ENCODE data around the gene FOXN1. TPM values are rescaled to one million over a fixed set of nuclear protein-coding genes. Genes with fewer than 3 reads are reported as not detected.

The FOXN1 gene
- total and polyA plus RNA-seq, 2 of the 13 experiments (the other 11 are each of a cell fraction or from before 2014, with no cell fraction given): 0.01 TPM; not detected in 1

DNA sequence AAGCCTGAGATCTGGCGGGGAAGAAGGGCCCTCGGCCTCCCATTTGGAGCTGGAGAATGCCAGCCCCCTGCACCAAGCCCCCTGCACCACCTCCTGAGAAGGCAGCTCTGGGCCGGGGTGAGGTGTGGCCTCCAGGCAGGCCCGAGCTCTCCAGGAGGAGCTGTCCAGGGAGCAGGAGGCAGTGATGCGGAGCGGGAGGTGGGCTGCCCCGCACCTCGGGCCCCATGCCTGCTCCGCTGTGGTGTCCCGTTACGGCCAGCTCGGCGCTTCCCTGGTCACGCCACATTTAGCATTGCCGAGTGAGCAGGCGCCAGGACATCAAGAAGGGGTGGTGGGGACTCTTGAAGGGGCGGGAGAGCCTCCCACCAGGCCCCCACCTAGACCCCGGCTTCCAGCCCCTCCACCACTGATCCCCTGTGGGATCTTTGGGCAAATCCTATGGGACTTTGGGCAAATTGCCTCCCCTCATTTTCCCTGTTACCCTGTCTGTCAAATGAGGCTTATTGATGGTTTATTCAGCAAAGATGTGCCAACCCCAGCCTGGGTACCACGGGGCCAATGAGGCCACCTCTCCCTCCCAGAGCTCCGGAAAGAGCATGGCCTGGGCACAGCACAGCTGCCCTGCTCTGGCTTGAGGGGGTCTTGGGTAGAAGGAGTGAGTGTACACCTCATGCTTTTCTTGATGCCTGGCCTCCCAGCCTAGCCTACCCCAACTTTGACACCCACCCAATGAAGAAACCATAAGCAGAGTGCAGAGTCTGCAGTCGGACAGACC lies 15.3 kb downstream of the FOXN1 start:
- no peaks in the 10 kb centered on the region for H3K36me3 ChIP-seq (replicated peaks in 1 of 2; ENCODE audit: control insufficient read depth in 1 of 2, insufficient read depth in 2 of 2, low read length in 2 of 2)
- H3K27me3 ChIP-seq (ENCODE audit: control insufficient read depth in 1 of 2, insufficient read depth in 2 of 2, low read length in 2 of 2): peaks cover 2 to 39% of the 10 kb centered on the region in 2 experiments; a peak in 4 of 5 replicates
- no peaks in the 10 kb centered on the region for H3K9me3 ChIP-seq (ENCODE audit: low read length)
- no peak for FAIRE-seq
- H3K9ac ChIP-seq (ENCODE audit: insufficient read depth, low read depth, low read length): no peak overlapping the region
- intact Hi-C loops (cut with micrococcal nuclease; ENCODE audit: unreplicated experiment) (no loop called here), in situ Hi-C loops (cut with HindIII; ENCODE audit: extremely low pct_ligation_motif_present, low pct_unique_long_range_greater_than_20kb) (no loop called here)
- H3K4me1 ChIP-seq (ENCODE audit: insufficient read depth, low read length): peaks cover 27% of the 10 kb centered on the region
- whole genome bisulfite sequencing (ENCODE audit: low lambda C conversion rate): 21% methylated on average over 5 of the region's 21 CpGs
- ChIA-PET CTCF (ENCODE audit: low intra/inter-chr PET ratio, low total read pairs) (no interaction called here), POLR2A (no interaction called here)
- no peaks in the 10 kb centered on the region for H4K20me1 ChIP-seq (ENCODE audit: insufficient read depth, low read length)
- no peak for DNase-seq (ENCODE audit: low spot score)
- no peak overlapping the region for H3K27ac ChIP-seq (ENCODE audit: extremely low read length, insufficient read depth, low read length)
- TF ChIP-seq, protein P1, sequence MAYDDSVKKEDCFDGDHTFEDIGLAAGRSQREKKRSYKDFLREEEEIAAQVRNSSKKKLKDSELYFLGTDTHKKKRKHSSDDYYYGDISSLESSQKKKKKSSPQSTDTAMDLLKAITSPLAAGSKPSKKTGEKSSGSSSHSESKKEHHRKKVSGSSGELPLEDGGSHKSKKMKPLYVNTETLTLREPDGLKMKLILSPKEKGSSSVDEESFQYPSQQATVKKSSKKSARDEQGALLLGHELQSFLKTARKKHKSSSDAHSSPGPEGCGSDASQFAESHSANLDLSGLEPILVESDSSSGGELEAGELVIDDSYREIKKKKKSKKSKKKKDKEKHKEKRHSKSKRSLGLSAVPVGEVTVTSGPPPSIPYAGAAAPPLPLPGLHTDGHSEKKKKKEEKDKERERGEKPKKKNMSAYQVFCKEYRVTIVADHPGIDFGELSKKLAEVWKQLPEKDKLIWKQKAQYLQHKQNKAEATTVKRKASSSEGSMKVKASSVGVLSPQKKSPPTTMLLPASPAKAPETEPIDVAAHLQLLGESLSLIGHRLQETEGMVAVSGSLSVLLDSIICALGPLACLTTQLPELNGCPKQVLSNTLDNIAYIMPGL (CRISPR knock-in tag; IDR thresholded peaks at IDR 0.05; ENCODE audit: borderline replicate concordance in 1 of 2, low read depth in 1 of 2): no peak
- no peak for TF ChIP-seq ZNF225 (CRISPR knock-in tag; IDR thresholded peaks at IDR 0.05)
- TF ChIP-seq, protein P2, sequence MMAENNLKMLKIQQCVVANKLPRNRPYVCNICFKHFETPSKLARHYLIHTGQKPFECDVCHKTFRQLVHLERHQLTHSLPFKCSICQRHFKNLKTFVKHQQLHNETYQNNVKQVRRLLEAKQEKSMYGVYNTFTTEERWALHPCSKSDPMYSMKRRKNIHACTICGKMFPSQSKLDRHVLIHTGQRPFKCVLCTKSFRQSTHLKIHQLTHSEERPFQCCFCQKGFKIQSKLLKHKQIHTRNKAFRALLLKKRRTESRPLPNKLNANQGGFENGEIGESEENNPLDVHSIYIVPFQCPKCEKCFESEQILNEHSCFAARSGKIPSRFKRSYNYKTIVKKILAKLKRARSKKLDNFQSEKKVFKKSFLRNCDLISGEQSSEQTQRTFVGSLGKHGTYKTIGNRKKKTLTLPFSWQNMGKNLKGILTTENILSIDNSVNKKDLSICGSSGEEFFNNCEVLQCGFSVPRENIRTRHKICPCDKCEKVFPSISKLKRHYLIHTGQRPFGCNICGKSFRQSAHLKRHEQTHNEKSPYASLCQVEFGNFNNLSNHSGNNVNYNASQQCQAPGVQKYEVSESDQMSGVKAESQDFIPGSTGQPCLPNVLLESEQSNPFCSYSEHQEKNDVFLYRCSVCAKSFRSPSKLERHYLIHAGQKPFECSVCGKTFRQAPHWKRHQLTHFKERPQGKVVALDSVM (CRISPR knock-in tag; IDR thresholded peaks at IDR 0.05): no peak
- no peak for TF ChIP-seq CENPX (CRISPR knock-in tag; IDR thresholded peaks at IDR 0.05)
- no peak for TF ChIP-seq FOXC1 (CRISPR knock-in tag; IDR thresholded peaks at IDR 0.05; ENCODE audit: borderline replicate concordance)
- no peak for TF ChIP-seq MEIS2 (CRISPR knock-in tag; IDR thresholded peaks at IDR 0.05)
- no peak for TF ChIP-seq ZSCAN21 (CRISPR knock-in tag; IDR thresholded peaks at IDR 0.05; ENCODE audit: borderline replicate concordance)
- no peak for TF ChIP-seq KLF9 (CRISPR knock-in tag; IDR thresholded peaks at IDR 0.05; ENCODE audit: low read depth)
- TF ChIP-seq DNMT1 (CRISPR knock-in tag; IDR thresholded peaks at IDR 0.05): no peak
- TF ChIP-seq KAT7 (CRISPR knock-in tag; IDR thresholded peaks at IDR 0.05; ENCODE audit: borderline replicate concordance): no peak
- TF ChIP-seq, protein P3, sequence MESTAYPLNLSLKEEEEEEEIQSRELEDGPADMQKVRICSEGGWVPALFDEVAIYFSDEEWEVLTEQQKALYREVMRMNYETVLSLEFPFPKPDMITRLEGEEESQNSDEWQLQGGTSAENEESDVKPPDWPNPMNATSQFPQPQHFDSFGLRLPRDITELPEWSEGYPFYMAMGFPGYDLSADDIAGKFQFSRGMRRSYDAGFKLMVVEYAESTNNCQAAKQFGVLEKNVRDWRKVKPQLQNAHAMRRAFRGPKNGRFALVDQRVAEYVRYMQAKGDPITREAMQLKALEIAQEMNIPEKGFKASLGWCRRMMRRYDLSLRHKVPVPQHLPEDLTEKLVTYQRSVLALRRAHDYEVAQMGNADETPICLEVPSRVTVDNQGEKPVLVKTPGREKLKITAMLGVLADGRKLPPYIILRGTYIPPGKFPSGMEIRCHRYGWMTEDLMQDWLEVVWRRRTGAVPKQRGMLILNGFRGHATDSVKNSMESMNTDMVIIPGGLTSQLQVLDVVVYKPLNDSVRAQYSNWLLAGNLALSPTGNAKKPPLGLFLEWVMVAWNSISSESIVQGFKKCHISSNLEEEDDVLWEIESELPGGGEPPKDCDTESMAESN (CRISPR knock-in tag; conservative IDR thresholded peaks at IDR 0.05): no peak
- TF ChIP-seq, protein P4, sequence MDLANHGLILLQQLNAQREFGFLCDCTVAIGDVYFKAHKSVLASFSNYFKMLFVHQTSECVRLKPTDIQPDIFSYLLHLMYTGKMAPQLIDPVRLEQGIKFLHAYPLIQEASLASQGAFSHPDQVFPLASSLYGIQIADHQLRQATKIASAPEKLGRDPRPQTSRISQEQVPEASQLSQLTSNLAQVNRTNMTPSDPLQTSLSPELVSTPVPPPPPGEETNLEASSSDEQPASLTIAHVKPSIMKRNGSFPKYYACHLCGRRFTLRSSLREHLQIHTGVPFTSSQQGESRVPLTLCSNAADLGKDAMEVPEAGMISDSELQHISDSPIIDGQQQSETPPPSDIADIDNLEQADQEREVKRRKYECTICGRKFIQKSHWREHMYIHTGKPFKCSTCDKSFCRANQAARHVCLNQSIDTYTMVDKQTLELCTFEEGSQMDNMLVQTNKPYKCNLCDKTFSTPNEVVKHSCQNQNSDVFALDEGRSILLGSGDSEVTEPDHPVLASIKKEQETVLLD (CRISPR knock-in tag; IDR thresholded peaks at IDR 0.05; ENCODE audit: low read depth): no peak
- no peak for TF ChIP-seq TAF1 (CRISPR knock-in tag; IDR thresholded peaks at IDR 0.05)
- no peak for TF ChIP-seq JUN (CRISPR knock-in tag; IDR thresholded peaks at IDR 0.05)
- no peak for TF ChIP-seq TBP (CRISPR knock-in tag; IDR thresholded peaks at IDR 0.05)
- no peak for TF ChIP-seq ELF4 (CRISPR knock-in tag; IDR thresholded peaks at IDR 0.05; ENCODE audit: borderline replicate concordance)
- no peak for TF ChIP-seq PTBP1 (IDR thresholded peaks at IDR 0.05; ENCODE audit: low read depth, low read length, poor library complexity, severe bottlenecking)
- H3K79me2 ChIP-seq (ENCODE audit: insufficient read depth, low read length): no peaks in the 10 kb centered on the region
- H3K4me2 ChIP-seq (ENCODE audit: low read depth, low read length): no peak overlapping the region
- BruUV-seq (replicated peaks): no TSS peak
- no peak for ATAC-seq
- no peak overlapping the region for H3K4me3 ChIP-seq (replicated peaks in 1 of 3; ENCODE audit: insufficient read depth in 1 of 3, low read depth in 2 of 3, low read length in 3 of 3)
- no peak overlapping the region for H2AFZ ChIP-seq (ENCODE audit: low read length)

Measured in HepG2 (cell line).